Peyer's patch (tissue), 4 donors: Measurements from ENCODE around the gene DDB1.

ENCODE experiments used
- CTCF ChIP-seq, 6 experiments: fragments of 450-650 bp in 4 of 6; fragments of 200-600 bp in 2 of 6; sonication (generic) in 1 of 6; IDR thresholded peaks; one replicate each; pipeline ENCODE4 v1.5.1; 2017 to 2019; ENCODE audit warnings: antibody characterized with exemption in 6 of 6, mild to moderate bottlenecking in 3 of 6, moderate library complexity in 1 of 6
- POLR2A ChIP-seq, 2 donors: fragments of 450-650 bp; IDR thresholded peaks; one replicate each; pipeline ENCODE4 v1.5.1; 2017; ENCODE audit warnings: antibody characterized with exemption in 2 of 2, mild to moderate bottlenecking in 2 of 2, moderate library complexity in 2 of 2

GRCh38 chr11:61345170-61345610, 12.3 kb upstream of the DDB1 start:
- TF ChIP-seq POLR2A (IDR thresholded peaks at IDR 0.05), result no peak
- no peak for TF ChIP-seq CTCF (IDR thresholded peaks at IDR 0.05)
